ENCODE measurements around the gene MYH9.

MYH9 gene

GRCh38 chr22:36367479-36367878 lies 20.3 kb downstream of the MYH9 start:
- no peak for DNase-seq (ENCODE audit: low read depth)

GRCh38 chr22:36367066-36367465 lies 20.7 kb downstream of the MYH9 start:
- DNase-seq (ENCODE audit: low read depth): no peak

GRCh38 chr22:36366291-36366708 lies 21.5 kb downstream of the MYH9 start:
- DNase-seq (ENCODE audit: low read depth): peak; percentile 76

GRCh38 chr22:36365020-36365411 lies 22.8 kb downstream of the MYH9 start:
- peak; percentile 95 for DNase-seq (ENCODE audit: low read depth)

GRCh38 chr22:36364255-36365019 lies 23.3 kb downstream of the MYH9 start:
- DNase-seq (ENCODE audit: low read depth): no peak

GRCh38 chr22:36363349-36363981 lies 24.3 kb downstream of the MYH9 start:
- DNase-seq (ENCODE audit: low read depth): no peak

- DNase-seq (ENCODE audit: low read depth): peak; percentile 62
Measured at GRCh38 chr22:36362932-36363331, 24.8 kb downstream of the MYH9 start.

GRCh38 chr22:36362075-36362474 lies 25.7 kb downstream of the MYH9 start:
- DNase-seq (ENCODE audit: low read depth): no peak

- peak; percentile 85 for DNase-seq (ENCODE audit: low read depth)
Measured at GRCh38 chr22:36360871-36361383, 26.8 kb downstream of the MYH9 start.

- DNase-seq (ENCODE audit: low read depth): peak; percentile 61
Measured at GRCh38 chr22:36360011-36360410, 27.8 kb downstream of the MYH9 start.

- no peak for DNase-seq (ENCODE audit: low read depth)
Measured at GRCh38 chr22:36359470-36359996, 28.2 kb downstream of the MYH9 start.

GRCh38 chr22:36358533-36359469 lies 29.0 kb downstream of the MYH9 start:
- DNase-seq (ENCODE audit: low read depth): no peak

GRCh38 chr22:36356708-36357624 lies 30.8 kb downstream of the MYH9 start:
- DNase-seq (ENCODE audit: low read depth): no peak

- DNase-seq (ENCODE audit: low read depth): no peak
Measured at GRCh38 chr22:36355894-36356293, 31.9 kb downstream of the MYH9 start.

GRCh38 chr22:36355362-36355761 lies 32.4 kb downstream of the MYH9 start:
- peak; percentile 48 for DNase-seq (ENCODE audit: low read depth)

GRCh38 chr22:36352803-36353507 lies 34.8 kb downstream of the MYH9 start:
- DNase-seq (ENCODE audit: low read depth): no peak

- peak; percentile 51 for DNase-seq (ENCODE audit: low read depth)
Measured at GRCh38 chr22:36351921-36352802, 35.6 kb downstream of the MYH9 start.

- peak; percentile 71 for DNase-seq (ENCODE audit: low read depth)
Measured at GRCh38 chr22:36350751-36351594, 36.8 kb downstream of the MYH9 start.

Data from amniotic epithelial cell (primary cell).